Activated CD4-positive, alpha-beta T cell treated with anti-CD3 and anti-CD28 coated beads, Interleukin-2, amount 10 ng/mL, durations not matched to agents 7 days and 5 days (primary cell): ENCODE results near the gene NCR3LG1. TPM values are rescaled to one million over a fixed set of nuclear protein-coding genes. Genes with fewer than 3 reads are reported as not detected.
A peak's percentile ranks its signal among the peaks of the same experiment; 100 is the strongest.

Experiments used
- CTCF ChIA-PET: fragments of 350-600 bp; sonication (Branson Sonifier 250); formaldehyde crosslinking; loops from one replicate; lab custom pipeline; 2021; ENCODE audit warnings: antibody characterized with exemption; lab: Charles Lee
- POLR2A ChIA-PET: fragments of 350-600 bp; sonication (Branson Sonifier 250); formaldehyde crosslinking; loops from one replicate; lab custom pipeline; 2021; ENCODE audit warnings: antibody characterized with exemption; lab: Charles Lee
- DNase-seq: peaks from one replicate; pipeline ENCODE4 v3.0.0-alpha.2; 2020
- H3K27ac Mint-ChIP-seq: one replicate; pipeline ENCODE4 v1.8.0; 2021; ENCODE audit warnings: mild to moderate bottlenecking, moderate library complexity, mixed read lengths
- H3K27me3 Mint-ChIP-seq: one replicate; pipeline ENCODE4 v1.8.0; 2021; ENCODE audit warnings: mixed read lengths
- H3K36me3 Mint-ChIP-seq: one replicate; pipeline ENCODE4 v1.8.0; 2021; ENCODE audit warnings: low read depth, mixed read lengths
- H3K4me1 Mint-ChIP-seq: one replicate; pipeline ENCODE4 v1.8.0; 2021; ENCODE audit warnings: mixed read lengths
- H3K4me3 Mint-ChIP-seq: one replicate; pipeline ENCODE4 v1.8.0; 2021; ENCODE audit warnings: mild to moderate bottlenecking, moderate library complexity, mixed read lengths
- H3K9me3 Mint-ChIP-seq: one replicate; pipeline ENCODE4 v1.8.0; 2021; ENCODE audit warnings: mixed read lengths
- total RNA-seq, 2 experiments: library from RNA; stranded (reverse); gene quantifications; one replicate each; pipeline ENCODE4 v1.2.3, GENCODE V29; 2021

NCR3LG1 gene
- total RNA-seq: under 1 TPM; 0.30 to 0.42 TPM

GRCh38 chr11:17351510-17352176, at the start of gene NCR3LG1:
NCR3LG1 (plus strand) TSS chr11:17351800; CDS start chr11:17351970, 170 bp downstream.
- Mint-ChIP-seq H3K36me3 (peaks cover 7% of the 10 kb centered on the region), H3K27ac (peak within 1 kb of the TSS; percentile 82), H3K27me3 (peaks cover 31% of the 10 kb centered on the region), H3K9me3 (peaks cover 3% of the 10 kb centered on the region), H3K4me3 (peak within 1 kb of the TSS; percentile 69), H3K4me1 (peaks cover 31% of the 10 kb centered on the region)
- peak; percentile 44 for DNase-seq
- ChIA-PET CTCF (no interaction called here), POLR2A (interaction anchor here (0.7 kb wide), 1 partner anchor 33 kb away, joined by 6 read pairs; no protein-coding TSS in a partner anchor)

- ChIA-PET CTCF (no interaction called here), POLR2A (interaction anchor here (0.5 kb wide), 1 partner anchor 13 kb away, joined by 5 read pairs; no protein-coding TSS in a partner anchor)
- Mint-ChIP-seq H3K27me3 (no peaks in the 10 kb centered on the region), H3K27ac (no peak overlapping the region), H3K9me3 (no peaks in the 10 kb centered on the region), H3K36me3 (peaks cover 30% of the 10 kb centered on the region), H3K4me3 (no peak overlapping the region), H3K4me1 (no peaks in the 10 kb centered on the region)
- no peak for DNase-seq
Measured at GRCh38 chr11:17313349-17314231, 38.0 kb upstream of the NCR3LG1 start.

GRCh38 chr11:17314232-17314547, 37.4 kb upstream of the NCR3LG1 start:
- Mint-ChIP-seq H3K27ac (no peak overlapping the region), H3K27me3 (no peaks in the 10 kb centered on the region), H3K4me1 (no peaks in the 10 kb centered on the region), H3K4me3 (no peak overlapping the region), H3K36me3 (peaks cover 29% of the 10 kb centered on the region), H3K9me3 (no peaks in the 10 kb centered on the region)
- ChIA-PET POLR2A (interaction anchor here (0.5 kb wide), 1 partner anchor 13 kb away, joined by 5 read pairs; no protein-coding TSS in a partner anchor), CTCF (no interaction called here)
- no peak for DNase-seq

- ChIA-PET POLR2A (no interaction called here), CTCF (no interaction called here)
- no peak for DNase-seq
- Mint-ChIP-seq H3K36me3 (peaks cover 29% of the 10 kb centered on the region), H3K9me3 (no peaks in the 10 kb centered on the region), H3K27me3 (no peaks in the 10 kb centered on the region), H3K4me1 (no peaks in the 10 kb centered on the region), H3K27ac (no peak overlapping the region), H3K4me3 (no peak overlapping the region)
Measured at GRCh38 chr11:17314904-17315426, 36.6 kb upstream of the NCR3LG1 start.

- H3K27me3 Mint-ChIP-seq: no peaks in the 10 kb centered on the region
- CTCF ChIA-PET: interaction anchor here (1.5 kb wide), 1 partner anchor 11 kb away, joined by 3 read pairs; no protein-coding TSS in a partner anchor
- H3K27ac Mint-ChIP-seq: no peak overlapping the region
- H3K4me3 Mint-ChIP-seq: no peak overlapping the region
- no peak for DNase-seq
- H3K4me1 Mint-ChIP-seq: peaks cover 17% of the 10 kb centered on the region
- H3K36me3 Mint-ChIP-seq: peaks cover 64% of the 10 kb centered on the region
- POLR2A ChIA-PET: no interaction called here
- H3K9me3 Mint-ChIP-seq: no peaks in the 10 kb centered on the region
Measured at GRCh38 chr11:17328871-17329494, 22.6 kb upstream of the NCR3LG1 start.

- no peak overlapping the region for H3K27ac Mint-ChIP-seq
- DNase-seq: no peak
- no peak overlapping the region for H3K4me3 Mint-ChIP-seq
- ChIA-PET POLR2A (no interaction called here), CTCF (interaction anchor here (0.5 to 1.2 kb wide), 2 partner anchors 13 to 63 kb away, joined by 3 to 5 read pairs; no protein-coding TSS in a partner anchor)
- no peaks in the 10 kb centered on the region for H3K27me3 Mint-ChIP-seq
- H3K9me3 Mint-ChIP-seq: no peaks in the 10 kb centered on the region
- peaks cover 54% of the 10 kb centered on the region for H3K36me3 Mint-ChIP-seq
- H3K4me1 Mint-ChIP-seq: peaks cover 15% of the 10 kb centered on the region
Measured at GRCh38 chr11:17331669-17332068, 19.9 kb upstream of the NCR3LG1 start.

GRCh38 chr11:17333799-17334586, 17.6 kb upstream of the NCR3LG1 start:
- CTCF ChIA-PET: interaction anchor here (1.2 to 1.8 kb wide), 2 partner anchors 15 to 65 kb away, joined by 3 to 5 read pairs; no protein-coding TSS in a partner anchor
- POLR2A ChIA-PET: no interaction called here
- peaks cover 41% of the 10 kb centered on the region for H3K36me3 Mint-ChIP-seq
- H3K4me3 Mint-ChIP-seq: no peak overlapping the region
- H3K27me3 Mint-ChIP-seq: no peaks in the 10 kb centered on the region
- H3K27ac Mint-ChIP-seq: peak overlapping the region; percentile 32
- peaks cover 15% of the 10 kb centered on the region for H3K4me1 Mint-ChIP-seq
- DNase-seq: peak; percentile 16
- no peaks in the 10 kb centered on the region for H3K9me3 Mint-ChIP-seq

- ChIA-PET CTCF (no interaction called here), POLR2A (no interaction called here)
- Mint-ChIP-seq H3K9me3 (no peaks in the 10 kb centered on the region), H3K27me3 (no peaks in the 10 kb centered on the region), H3K4me3 (no peak overlapping the region), H3K36me3 (peaks cover 15% of the 10 kb centered on the region), H3K4me1 (no peaks in the 10 kb centered on the region), H3K27ac (no peak overlapping the region)
- DNase-seq: no peak
Measured at GRCh38 chr11:17343257-17343656, 8.3 kb upstream of the NCR3LG1 start.

GRCh38 chr11:17343907-17344306, 7.7 kb upstream of the NCR3LG1 start:
- H3K4me1 Mint-ChIP-seq: no peaks in the 10 kb centered on the region
- no peaks in the 10 kb centered on the region for H3K27me3 Mint-ChIP-seq
- peaks cover 15% of the 10 kb centered on the region for H3K36me3 Mint-ChIP-seq
- H3K4me3 Mint-ChIP-seq: no peak overlapping the region
- DNase-seq: no peak
- H3K27ac Mint-ChIP-seq: no peak overlapping the region
- H3K9me3 Mint-ChIP-seq: no peaks in the 10 kb centered on the region
- ChIA-PET CTCF (interaction anchor here (0.8 to 1.4 kb wide), 2 partner anchors 13 to 589 kb away, joined by 3 read pairs; no protein-coding TSS in a partner anchor), POLR2A (no interaction called here)

- Mint-ChIP-seq H3K36me3 (peaks cover 20% of the 10 kb centered on the region), H3K9me3 (no peaks in the 10 kb centered on the region), H3K4me3 (no peak overlapping the region), H3K27ac (no peak overlapping the region), H3K27me3 (peaks cover 18% of the 10 kb centered on the region), H3K4me1 (peaks cover 13% of the 10 kb centered on the region)
- ChIA-PET CTCF (interaction anchor here (1.1 kb wide), 1 partner anchor 14 kb away, joined by 5 read pairs; no protein-coding TSS in a partner anchor), POLR2A (no interaction called here)
- no peak for DNase-seq
Measured at GRCh38 chr11:17347676-17348075, 3.9 kb upstream of the NCR3LG1 start.

- no peak for DNase-seq
- no peak overlapping the region for H3K27ac Mint-ChIP-seq
- peaks cover 31% of the 10 kb centered on the region for H3K27me3 Mint-ChIP-seq
- H3K4me1 Mint-ChIP-seq: peaks cover 31% of the 10 kb centered on the region
- CTCF ChIA-PET: interaction anchor here (1.1 kb wide), 1 partner anchor 34 kb away, joined by 3 read pairs; no protein-coding TSS in a partner anchor
- H3K36me3 Mint-ChIP-seq: peaks cover 7% of the 10 kb centered on the region
- POLR2A ChIA-PET: interaction anchor here (0.6 kb wide), 1 partner anchor 633 kb away, joined by 6 read pairs; no protein-coding TSS in a partner anchor
- H3K9me3 Mint-ChIP-seq: no peaks in the 10 kb centered on the region
- H3K4me3 Mint-ChIP-seq: peak overlapping the region; percentile 69
Measured at GRCh38 chr11:17350455-17351171, 987 bp upstream of the NCR3LG1 start.
